ENCODE results near the gene METTL23. TPM values are rescaled to one million over a fixed set of nuclear protein-coding genes. Genes with fewer than 3 reads are reported as not detected.

METTL23 gene
- total RNA-seq, 1 donor from 2014 or later, result 22.8 TPM

DNA sequence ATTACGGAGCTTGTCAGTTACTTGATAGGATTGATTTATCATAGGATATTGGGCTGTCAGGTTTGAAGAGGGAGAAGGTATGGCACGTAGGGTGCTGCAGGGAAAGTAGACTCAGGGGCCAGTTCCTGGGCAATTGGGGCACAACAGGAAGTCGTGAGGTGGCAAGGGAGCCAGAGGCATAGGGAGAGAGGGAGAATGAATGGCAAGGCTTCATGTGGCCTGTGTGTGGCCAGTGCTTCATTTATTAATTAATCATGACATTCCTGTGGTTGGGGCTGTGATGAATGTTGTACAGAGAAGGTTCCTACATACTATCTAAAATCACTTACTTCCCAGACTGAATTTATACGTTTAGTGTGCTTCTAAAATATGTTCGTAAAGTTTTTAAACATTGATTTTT, 30.6 kb downstream of the METTL23 start:
- DNase-seq (ENCODE audit: low read depth in 2 of 2), result no peak

DNA sequence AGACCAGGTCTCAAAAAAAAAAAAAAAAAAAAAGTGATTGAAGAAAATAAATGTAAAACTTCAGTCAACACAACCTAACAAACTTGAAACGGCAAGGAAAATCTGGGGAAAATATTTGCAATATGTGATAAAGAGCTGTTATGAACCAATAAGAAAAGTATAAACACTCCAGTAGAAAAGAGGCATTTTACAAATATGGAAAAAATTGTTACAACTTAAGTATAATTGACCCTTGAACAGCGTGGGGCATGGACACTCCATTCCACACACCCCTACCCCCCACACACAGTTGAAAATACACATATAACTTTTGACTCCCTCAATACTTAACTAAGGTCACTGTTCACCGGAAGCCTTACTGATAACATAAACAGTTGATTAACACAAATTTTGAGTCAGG, 31.9 kb downstream of the METTL23 start:
- DNase-seq (ENCODE audit: low read depth in 2 of 2), result no peak

DNA sequence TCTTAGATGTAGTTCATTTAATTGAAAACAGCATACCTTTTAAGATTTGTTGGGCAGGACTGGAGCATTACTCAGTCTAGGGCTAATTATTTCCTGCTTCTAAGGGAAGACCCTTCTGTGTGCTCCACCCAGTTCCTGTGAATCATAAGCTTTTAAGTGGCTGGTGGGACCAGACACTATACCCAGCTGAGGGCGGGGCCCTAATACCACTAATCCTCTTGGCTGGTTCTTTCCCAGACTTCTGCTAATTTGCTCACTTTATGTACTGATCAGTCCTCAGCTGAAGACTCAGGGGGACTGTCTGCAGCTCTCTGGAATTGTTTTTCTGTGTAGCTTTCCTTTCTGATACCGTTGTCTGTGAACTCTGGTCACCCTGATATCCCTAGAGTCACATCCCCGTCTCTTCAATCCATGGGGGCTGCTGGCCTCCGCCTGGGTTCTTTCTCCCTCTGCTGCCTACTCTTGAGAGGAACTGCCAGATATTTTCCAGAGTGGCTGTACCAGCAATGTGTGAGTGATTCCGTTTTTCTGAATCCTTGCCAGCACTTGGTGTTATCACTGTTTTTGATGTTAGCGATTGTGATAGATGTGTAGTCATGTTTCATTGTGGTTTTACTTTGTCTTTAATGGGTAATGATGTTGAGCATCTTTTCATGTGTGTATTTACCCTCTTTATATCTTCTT, 46.3 kb downstream of the METTL23 start:
- DNase-seq (ENCODE audit: low read depth in 2 of 2), result peak; percentile 60 to 93

DNA sequence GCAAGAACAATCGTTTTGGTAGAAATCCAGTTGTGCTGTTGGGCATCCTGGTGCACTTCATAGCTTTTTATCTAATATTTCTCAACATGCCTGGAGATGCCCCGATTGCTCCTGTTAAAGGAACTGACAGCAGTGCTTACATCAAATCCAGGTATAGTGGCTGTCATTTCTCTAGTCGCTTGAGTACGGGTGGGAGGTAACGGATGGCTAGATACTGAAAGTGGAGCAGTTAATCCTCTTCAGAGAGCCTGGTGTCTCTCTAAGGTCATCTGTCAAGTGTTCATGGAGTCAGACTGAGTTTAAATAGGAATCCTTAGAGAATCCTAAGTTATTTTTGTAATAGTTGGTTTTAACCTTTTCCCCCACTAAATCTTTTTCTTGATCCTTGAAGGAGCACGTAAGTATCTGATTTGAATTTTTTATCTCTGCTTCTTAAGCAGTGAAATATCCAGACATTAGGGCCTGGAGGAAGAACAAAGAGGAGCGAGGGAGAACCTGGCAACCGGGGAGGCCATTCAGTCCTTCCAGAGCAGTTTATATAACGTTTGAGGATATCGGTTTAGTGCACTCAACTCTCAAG, 48.5 kb downstream of the METTL23 start:
- DNase-seq (ENCODE audit: low read depth in 2 of 2), result no peak

DNA sequence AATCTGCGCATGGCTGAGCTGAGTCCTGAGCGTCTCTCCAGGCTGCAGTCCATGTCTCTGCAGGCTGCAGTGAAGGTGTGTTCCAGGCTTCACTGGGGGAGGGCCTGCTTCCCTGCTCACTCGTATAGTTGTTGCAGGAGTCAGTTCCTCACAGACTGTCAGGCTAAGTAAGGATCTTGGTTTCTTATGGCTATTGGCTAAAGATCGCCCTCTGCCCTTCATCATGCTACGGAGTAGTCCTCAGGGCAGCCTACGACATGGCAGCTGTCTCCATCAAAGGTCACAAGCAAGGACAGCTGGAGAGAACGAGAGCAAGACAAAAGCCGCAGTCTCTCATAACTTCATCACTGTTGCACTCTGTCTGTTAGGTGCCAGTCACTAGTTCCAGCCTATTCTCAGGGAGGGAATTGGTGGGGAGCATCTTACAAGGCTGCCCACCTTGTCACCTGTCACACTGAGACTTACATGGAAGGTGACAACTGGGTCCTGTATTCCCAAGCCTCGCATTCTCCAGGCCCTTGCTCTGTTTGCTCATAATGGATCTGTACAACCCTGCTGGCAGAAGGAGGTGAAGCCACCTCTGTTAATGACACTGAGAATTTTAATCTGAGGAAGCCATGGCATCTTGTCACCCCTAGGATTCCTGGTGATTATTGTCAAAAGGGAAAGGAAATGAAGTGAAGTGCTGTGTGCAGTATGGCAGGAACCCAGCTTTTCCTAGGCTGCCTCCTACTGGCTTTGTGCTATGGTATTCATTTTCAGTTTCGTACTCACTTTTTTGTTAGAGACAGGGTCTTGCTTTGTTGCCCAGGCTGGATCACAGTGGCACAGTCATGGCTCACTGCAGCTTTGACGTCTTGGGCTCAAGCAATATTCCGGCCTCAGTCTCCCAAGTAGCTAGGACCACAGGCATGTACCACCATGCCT, 54.7 kb downstream of the METTL23 start:
- DNase-seq (ENCODE audit: low read depth in 2 of 2), result peak; percentile 12 to 24

DNA sequence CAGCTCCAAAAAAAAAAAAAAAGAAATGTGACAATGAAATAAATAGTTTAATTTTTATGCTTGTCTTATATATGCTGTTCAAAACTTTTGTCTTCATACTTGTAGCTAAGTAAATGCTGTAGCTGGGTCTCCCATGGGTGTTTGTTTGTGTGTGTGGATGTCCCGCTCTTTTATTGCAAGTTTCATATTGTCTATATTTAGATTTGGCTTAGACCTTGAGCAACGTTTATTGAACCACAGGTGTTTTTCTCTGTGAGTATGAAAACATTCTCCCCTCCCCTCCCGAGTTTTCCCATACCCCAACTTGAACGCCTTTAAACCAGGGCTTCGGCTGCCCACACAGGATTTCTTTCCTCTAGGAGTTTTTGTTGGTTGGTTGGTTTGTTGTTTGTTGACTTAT, 56.5 kb downstream of the METTL23 start:
- DNase-seq (ENCODE audit: low read depth in 2 of 2), result no peak

Other genes with a start within 250 kb of the METTL23 start
- 8.1 and 22.6 TPM in 2 replicates for gene RHBDF2, start 225.4 kb upstream of the METTL23 start, total RNA-seq
- gene CYGB, start 189.1 kb upstream of the METTL23 start, total RNA-seq, result 0.60 and 2.0 TPM in 2 replicates
- gene PRCD, start 186.8 kb upstream of the METTL23 start, total RNA-seq, result 0.20 and 0.22 TPM in 2 replicates
- gene ST6GALNAC2, start 141.0 kb upstream of the METTL23 start, total RNA-seq, result not detected in 2 replicates
- gene ST6GALNAC1, start 83.1 kb upstream of the METTL23 start, total RNA-seq, result not detected in 2 replicates
- 112 and 221 TPM in 2 replicates for gene MXRA7, start 15.9 kb upstream of the METTL23 start, total RNA-seq
- gene JMJD6, start 233 bp upstream of the METTL23 start, total RNA-seq, result 10.5 and 15.1 TPM in 2 replicates
- 142 and 143 TPM in 2 replicates for gene SRSF2, start 10.5 kb downstream of the METTL23 start, total RNA-seq
- 21.1 and 31.9 TPM in 2 replicates for gene MFSD11, start 11.3 kb downstream of the METTL23 start, total RNA-seq
- gene MGAT5B, start 141.6 kb downstream of the METTL23 start, total RNA-seq, result 0.20 and 0.44 TPM in 2 replicates